ENCODE data around the gene LOXL4.

DNA sequence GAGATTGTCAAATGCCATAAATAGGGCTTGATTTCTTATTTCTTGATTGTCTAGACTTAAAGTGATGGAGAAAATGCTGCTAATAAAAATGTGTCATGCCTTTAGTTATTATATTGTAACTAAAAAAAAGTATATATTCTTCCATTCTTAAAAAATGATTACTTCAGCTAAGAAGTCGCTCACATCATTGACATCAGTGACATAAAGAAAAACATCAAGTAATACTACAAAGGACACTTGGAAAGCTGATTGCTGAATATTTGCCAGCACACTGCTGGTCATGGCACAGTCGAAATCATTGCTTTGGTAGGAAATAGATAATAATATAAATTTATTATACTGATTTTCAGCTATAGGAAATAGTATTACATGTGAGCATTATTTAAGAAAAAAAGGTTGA lies 62.6 kb downstream of the LOXL4 start:
- TF ChIP-seq, protein P1, sequence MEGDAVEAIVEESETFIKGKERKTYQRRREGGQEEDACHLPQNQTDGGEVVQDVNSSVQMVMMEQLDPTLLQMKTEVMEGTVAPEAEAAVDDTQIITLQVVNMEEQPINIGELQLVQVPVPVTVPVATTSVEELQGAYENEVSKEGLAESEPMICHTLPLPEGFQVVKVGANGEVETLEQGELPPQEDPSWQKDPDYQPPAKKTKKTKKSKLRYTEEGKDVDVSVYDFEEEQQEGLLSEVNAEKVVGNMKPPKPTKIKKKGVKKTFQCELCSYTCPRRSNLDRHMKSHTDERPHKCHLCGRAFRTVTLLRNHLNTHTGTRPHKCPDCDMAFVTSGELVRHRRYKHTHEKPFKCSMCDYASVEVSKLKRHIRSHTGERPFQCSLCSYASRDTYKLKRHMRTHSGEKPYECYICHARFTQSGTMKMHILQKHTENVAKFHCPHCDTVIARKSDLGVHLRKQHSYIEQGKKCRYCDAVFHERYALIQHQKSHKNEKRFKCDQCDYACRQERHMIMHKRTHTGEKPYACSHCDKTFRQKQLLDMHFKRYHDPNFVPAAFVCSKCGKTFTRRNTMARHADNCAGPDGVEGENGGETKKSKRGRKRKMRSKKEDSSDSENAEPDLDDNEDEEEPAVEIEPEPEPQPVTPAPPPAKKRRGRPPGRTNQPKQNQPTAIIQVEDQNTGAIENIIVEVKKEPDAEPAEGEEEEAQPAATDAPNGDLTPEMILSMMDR (IDR thresholded peaks at IDR 0.05), result no peak
- TF ChIP-seq POLR2A (IDR thresholded peaks at IDR 0.05), result no peak

Data from uterus (tissue), 2 donors.